ENCODE results near the gene HOXC5.

DNA sequence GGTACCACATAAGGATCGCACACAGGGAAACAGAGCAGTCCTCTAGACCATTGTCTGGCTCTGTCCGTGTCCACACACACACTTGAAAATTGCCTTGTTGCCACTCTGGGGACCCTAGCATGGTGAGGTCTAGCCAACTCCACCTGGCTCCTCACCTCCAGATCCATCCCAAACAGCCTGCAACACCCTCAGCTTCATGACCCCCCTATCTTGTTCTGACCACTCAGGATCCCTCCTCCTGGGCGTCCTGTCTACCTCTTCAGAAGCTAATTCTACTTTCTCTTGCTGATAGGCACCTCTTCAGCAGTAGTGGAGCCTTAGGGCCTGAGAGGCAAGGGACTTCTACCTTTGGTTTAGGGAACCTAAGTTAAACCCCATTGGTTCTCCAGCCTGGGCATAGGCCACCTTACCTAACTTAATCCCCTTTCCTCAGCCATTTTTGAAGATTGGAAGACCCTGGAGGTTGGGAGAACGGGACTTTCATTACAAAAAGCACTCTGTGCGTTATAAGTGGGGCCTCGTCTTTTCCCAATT is 697 bp upstream of the HOXC5 start:
- TF ChIP-seq CTCF (IDR thresholded peaks at IDR 0.05; ENCODE audit: low read depth, low read length, missing input control) (no peak), GABPA (IDR thresholded peaks at IDR 0.05 in 1 of 2, conservative IDR thresholded peaks at IDR 0.05 in 1 of 2) (no peak), RAD21 (IDR thresholded peaks at IDR 0.05) (no peak), REST (IDR thresholded peaks at IDR 0.05) (no peak), YY1 (IDR thresholded peaks at IDR 0.05) (no peak), ATF3 (IDR thresholded peaks at IDR 0.05) (no peak), TAF1 (conservative IDR thresholded peaks at IDR 0.05) (no peak), EGR1 (IDR thresholded peaks at IDR 0.05; ENCODE audit: low read depth in 2 of 2) (no peak), HNF4A (conservative IDR thresholded peaks at IDR 0.05) (no peak), SP1 (IDR thresholded peaks at IDR 0.05) (no peak), JUND (IDR thresholded peaks at IDR 0.05) (no peak)
- TF ChIP-seq, protein P1, sequence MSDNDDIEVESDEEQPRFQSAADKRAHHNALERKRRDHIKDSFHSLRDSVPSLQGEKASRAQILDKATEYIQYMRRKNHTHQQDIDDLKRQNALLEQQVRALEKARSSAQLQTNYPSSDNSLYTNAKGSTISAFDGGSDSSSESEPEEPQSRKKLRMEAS (IDR thresholded peaks at IDR 0.05), result no peak
- TF ChIP-seq, protein P2, sequence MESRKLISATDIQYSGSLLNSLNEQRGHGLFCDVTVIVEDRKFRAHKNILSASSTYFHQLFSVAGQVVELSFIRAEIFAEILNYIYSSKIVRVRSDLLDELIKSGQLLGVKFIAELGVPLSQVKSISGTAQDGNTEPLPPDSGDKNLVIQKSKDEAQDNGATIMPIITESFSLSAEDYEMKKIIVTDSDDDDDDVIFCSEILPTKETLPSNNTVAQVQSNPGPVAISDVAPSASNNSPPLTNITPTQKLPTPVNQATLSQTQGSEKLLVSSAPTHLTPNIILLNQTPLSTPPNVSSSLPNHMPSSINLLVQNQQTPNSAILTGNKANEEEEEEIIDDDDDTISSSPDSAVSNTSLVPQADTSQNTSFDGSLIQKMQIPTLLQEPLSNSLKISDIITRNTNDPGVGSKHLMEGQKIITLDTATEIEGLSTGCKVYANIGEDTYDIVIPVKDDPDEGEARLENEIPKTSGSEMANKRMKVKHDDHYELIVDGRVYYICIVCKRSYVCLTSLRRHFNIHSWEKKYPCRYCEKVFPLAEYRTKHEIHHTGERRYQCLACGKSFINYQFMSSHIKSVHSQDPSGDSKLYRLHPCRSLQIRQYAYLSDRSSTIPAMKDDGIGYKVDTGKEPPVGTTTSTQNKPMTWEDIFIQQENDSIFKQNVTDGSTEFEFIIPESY (IDR thresholded peaks at IDR 0.05), result no peak

Measured in liver (tissue), 3 donors.